Esophagus squamous epithelium (tissue), 5 donors: ENCODE results near the gene RSBN1. TPM values are rescaled to one million over a fixed set of nuclear protein-coding genes. Genes with fewer than 3 reads are reported as not detected.

Source experiments
- DNase-seq: peaks from one replicate; lab custom pipeline; 2025; lab: John Stamatoyannopoulos, UW
- H3K27ac ChIP-seq, 4 donors: fragments of 200-600 bp; sonication (generic); one replicate each; pipeline ENCODE4 v1.5.1; 2016 to 2019; ENCODE audit warnings: mild to moderate bottlenecking in 1 of 4
- H3K27me3 ChIP-seq, 4 donors: fragments of 200-600 bp; sonication (generic); 1 replicate in 3 of 4; 2 replicates in 1 of 4; pipeline versions ENCODE4 v1.5.1 to v1.6.0; 2017 to 2021; ENCODE audit warnings: antibody characterized with exemption in 1 of 4
- H3K36me3 ChIP-seq, 3 donors: fragments of 200-600 bp; sonication (generic); one replicate each; pipeline ENCODE4 v1.5.1; 2016 to 2019
- H3K4me1 ChIP-seq, 3 donors: fragments of 200-600 bp; sonication (generic); one replicate each; pipeline ENCODE4 v1.5.1; 2017 to 2019
- H3K4me3 ChIP-seq, 4 donors: fragments of 200-600 bp; sonication (generic); 1 replicate in 3 of 4; 2 replicates in 1 of 4; pipeline ENCODE4 v1.5.1; 2016 to 2019; ENCODE audit warnings: mild to moderate bottlenecking in 2 of 4, moderate library complexity in 1 of 4
- H3K9me3 ChIP-seq, 3 donors: fragments of 200-600 bp; sonication (generic); one replicate each; pipeline ENCODE4 v1.5.1; 2016 to 2019
- POLR2A ChIP-seq, 4 donors: fragments of 450-650 bp; IDR thresholded peaks; one replicate each; pipeline ENCODE4 v1.6.1; 2017; ENCODE audit warnings: antibody characterized with exemption in 4 of 4, mild to moderate bottlenecking in 4 of 4, moderate library complexity in 3 of 4
- WGBS, 2 donors: methylation state at CpG; one replicate each; pipeline ENCODE4 v1.1.5; 2018; 5-methylcytosine and 5-hydroxymethylcytosine counted together
- intact Hi-C: fragments of 100-400 bp; cut with DNase I; formaldehyde crosslinking; loops from one replicate; pipeline ENCODE4 v1.15.0; 2022
- total RNA-seq, 4 donors: library from RNA; depleted of rRNA; stranded (reverse); fragments of >200 nt; gene quantifications; one replicate each; pipeline ENCODE4 v1.1.0, GENCODE V29; 2016
- TF ChIP-seq, protein P1 (sequence below), 6 experiments: fragments of 450-650 bp in 4 of 6; fragments of 200-600 bp in 2 of 6; sonication (generic) in 2 of 6; IDR thresholded peaks; one replicate each; pipeline ENCODE4 v1.5.1; 2016 to 2019; ENCODE audit warnings: antibody characterized with exemption in 6 of 6, mild to moderate bottlenecking in 4 of 6, moderate library complexity in 4 of 6
- donor health status: DM: yes; HTN: yes; CAD: no.

Gene RSBN1
- total RNA-seq, 4 donors from 2014 or later: 8.0 to 18.7 (median 10.6) TPM

DNA sequence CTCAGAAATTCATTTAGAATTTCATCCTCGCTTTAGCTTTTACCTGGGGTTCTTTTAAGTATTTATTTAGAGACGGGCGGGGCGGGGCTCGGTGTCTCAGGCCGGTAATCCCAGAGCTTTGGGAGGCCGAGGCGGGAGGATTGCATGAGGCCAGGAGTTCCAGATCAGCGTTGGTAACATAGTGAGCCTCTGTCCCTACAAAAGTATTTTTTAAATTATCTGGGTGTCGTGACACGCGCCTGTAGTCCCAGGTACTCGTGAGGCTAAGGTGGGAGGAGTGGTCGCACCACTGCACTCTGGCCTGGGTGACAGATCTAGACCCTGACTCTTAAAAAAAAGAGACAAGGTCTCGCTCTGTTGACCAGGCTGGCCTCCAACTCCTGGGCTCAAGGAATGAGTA lies 942 bp upstream of the RSBN1 start:
- Histone ChIP-seq H3K27ac (peak overlapping the region in 1 of 4 donors; percentile 96), H3K4me3 (no peak overlapping the region), H3K4me1 (peaks cover 5 to 35% (median 12%) of the 10 kb centered on the region in 3 donors), H3K9me3 (no peaks in the 10 kb centered on the region), H3K36me3 (no peaks in the 10 kb centered on the region), H3K27me3 (no peaks in the 10 kb centered on the region)
- WGBS, 2 donors: 90 to 95% methylated on average over 15 of the region's 15 CpGs
- DNase-seq: no peak
- intact Hi-C loops: no loop called here
- TF ChIP-seq, protein P1, sequence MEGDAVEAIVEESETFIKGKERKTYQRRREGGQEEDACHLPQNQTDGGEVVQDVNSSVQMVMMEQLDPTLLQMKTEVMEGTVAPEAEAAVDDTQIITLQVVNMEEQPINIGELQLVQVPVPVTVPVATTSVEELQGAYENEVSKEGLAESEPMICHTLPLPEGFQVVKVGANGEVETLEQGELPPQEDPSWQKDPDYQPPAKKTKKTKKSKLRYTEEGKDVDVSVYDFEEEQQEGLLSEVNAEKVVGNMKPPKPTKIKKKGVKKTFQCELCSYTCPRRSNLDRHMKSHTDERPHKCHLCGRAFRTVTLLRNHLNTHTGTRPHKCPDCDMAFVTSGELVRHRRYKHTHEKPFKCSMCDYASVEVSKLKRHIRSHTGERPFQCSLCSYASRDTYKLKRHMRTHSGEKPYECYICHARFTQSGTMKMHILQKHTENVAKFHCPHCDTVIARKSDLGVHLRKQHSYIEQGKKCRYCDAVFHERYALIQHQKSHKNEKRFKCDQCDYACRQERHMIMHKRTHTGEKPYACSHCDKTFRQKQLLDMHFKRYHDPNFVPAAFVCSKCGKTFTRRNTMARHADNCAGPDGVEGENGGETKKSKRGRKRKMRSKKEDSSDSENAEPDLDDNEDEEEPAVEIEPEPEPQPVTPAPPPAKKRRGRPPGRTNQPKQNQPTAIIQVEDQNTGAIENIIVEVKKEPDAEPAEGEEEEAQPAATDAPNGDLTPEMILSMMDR (IDR thresholded peaks at IDR 0.05): no peak
- TF ChIP-seq POLR2A (IDR thresholded peaks at IDR 0.05): no peak

DNA sequence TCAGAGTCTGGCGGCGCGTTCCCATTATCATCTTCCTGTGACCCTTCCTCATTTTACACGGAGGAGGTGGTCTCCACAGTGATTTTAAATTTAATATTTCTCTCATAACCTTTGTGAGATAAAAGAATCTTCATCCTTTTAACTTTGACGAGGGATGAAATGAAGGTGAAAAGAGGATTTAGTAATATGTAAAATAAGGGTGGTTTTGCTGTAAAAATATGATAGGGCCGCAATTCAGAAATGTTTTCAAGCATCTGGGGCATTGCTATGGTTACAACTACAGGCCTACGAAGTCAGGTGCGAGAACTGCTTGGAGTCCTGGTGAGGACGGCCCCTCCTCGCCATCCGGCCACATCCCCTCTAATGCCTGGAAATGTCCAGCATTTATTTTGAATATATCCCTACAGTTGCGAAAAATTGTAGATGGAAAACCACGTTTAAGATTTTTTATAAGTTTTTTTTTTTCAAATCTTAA lies 422 bp upstream of the RSBN1 start:
- H3K27me3 ChIP-seq: no peaks in the 10 kb centered on the region
- H3K27ac ChIP-seq: peak overlapping the region; percentile 96 to 97 (median 96)
- no peaks in the 10 kb centered on the region for H3K9me3 ChIP-seq
- no peaks in the 10 kb centered on the region for H3K36me3 ChIP-seq
- TF ChIP-seq, protein P1 (IDR thresholded peaks at IDR 0.05): peak in 2 of 6 experiments; percentile 0 to 1
- no peak for TF ChIP-seq POLR2A (IDR thresholded peaks at IDR 0.05)
- WGBS, 2 donors: 20 to 25% methylated on average over 13 of the region's 13 CpGs
- H3K4me3 ChIP-seq: peak overlapping the region; percentile 70 to 94 (median 88)
- intact Hi-C loops: no loop called here
- H3K4me1 ChIP-seq: peaks cover 5 to 40% (median 14%) of the 10 kb centered on the region in 3 donors
- DNase-seq: no peak

DNA sequence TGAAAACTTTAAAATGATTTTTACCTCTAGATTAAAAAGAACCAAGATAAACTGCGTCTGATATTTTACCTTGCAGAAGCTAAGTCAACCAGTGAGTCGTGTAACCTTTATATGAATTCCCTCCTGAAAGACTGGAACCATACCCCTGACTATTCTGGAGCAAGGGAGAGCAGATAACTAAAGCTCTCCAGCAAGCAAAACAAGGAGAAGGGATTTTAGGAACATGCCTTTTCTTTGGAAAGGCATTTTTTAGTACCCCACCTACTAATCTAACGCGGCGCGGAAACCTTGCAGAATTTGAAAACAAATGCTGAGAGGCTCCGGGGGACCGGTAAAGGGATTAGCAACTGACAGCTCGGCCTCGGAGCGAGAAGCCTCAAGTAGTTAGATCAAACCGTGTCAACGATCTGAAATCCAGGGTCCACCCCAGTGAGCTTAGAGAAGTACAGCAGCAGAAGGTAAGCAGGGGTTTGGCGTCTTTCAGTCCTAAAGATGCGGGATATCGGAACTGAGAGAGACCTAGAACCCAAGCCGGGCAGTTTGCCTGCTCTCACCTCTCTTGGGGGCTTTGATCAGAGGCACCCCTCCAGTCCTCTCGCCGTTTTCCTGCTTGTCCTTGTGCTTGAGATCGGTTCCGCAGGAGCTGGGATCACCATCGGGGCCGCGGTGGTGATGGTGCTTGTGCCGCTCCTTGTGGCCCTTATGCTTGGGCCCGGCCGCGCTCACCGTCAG lies 954 bp downstream of the RSBN1 start:
- Histone ChIP-seq H3K4me3 (peak overlapping the region; percentile 70 to 94 (median 88)), H3K27ac (peak overlapping the region; percentile 96 to 97 (median 96)), H3K9me3 (no peaks in the 10 kb centered on the region), H3K36me3 (no peaks in the 10 kb centered on the region), H3K27me3 (no peaks in the 10 kb centered on the region), H3K4me1 (peaks cover 5 to 52% (median 16%) of the 10 kb centered on the region in 3 donors)
- intact Hi-C loops: no loop called here
- TF ChIP-seq, protein P1 (IDR thresholded peaks at IDR 0.05): no peak
- no peak for TF ChIP-seq POLR2A (IDR thresholded peaks at IDR 0.05)
- peak; percentile 18 for DNase-seq
- whole genome bisulfite sequencing, 2 donors: 0 to 2% methylated on average over 14 to 18 of the region's 29 CpGs

DNA sequence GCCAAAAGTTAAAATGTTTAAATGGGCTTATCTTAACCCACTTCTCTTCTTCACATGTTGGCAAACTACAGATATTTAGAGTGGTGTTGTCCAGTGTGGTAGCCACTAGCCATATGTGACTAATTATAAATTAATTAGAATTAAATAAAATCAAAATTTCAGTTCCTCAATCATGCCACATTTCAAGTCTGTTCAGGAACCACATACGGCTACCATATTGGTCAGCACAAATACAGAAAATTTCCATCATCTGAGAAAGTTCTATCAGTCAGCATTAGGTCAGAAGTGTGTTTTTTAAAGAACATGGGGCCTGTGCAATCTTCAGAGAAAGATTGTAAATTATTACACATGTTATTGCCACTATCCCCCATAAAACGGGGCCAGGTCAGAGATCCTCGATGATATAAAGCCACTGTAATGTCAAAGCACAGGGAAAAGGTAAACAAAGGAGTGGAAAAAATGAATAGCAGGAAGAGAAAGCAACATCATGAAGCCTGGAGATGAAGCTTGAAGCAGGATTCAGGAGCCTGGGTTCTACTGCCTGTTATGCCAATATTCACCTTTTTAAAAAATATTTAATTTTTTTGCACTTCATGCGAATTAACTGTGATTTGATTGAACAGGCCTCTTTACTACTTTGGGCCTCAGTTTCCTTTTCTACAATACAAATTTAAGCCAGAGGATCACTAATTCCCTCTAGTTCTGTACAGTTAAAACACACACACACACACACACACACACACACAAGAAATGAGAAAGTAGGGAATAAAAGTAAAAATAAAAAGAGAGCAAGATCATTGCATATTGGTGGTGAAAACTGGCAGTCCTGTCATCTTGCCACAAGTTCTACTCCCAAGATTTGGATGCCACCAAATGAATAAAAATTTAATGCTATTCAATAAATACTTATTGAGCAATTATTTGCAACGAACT lies 2.3 kb downstream of the RSBN1 start:
- intact Hi-C loops: no loop called here
- Histone ChIP-seq H3K27ac (peak overlapping the region in 1 of 4 donors; percentile 97), H3K27me3 (no peaks in the 10 kb centered on the region), H3K4me1 (peaks cover 5 to 66% (median 25%) of the 10 kb centered on the region in 3 donors), H3K4me3 (peak overlapping the region in 3 of 4 donors; percentile 70 to 89 (median 87)), H3K36me3 (no peaks in the 10 kb centered on the region), H3K9me3 (no peaks in the 10 kb centered on the region)
- WGBS, 2 donors: 34 to 39% methylated on average over 5 of the region's 5 CpGs
- no peak for DNase-seq
- no peak for TF ChIP-seq POLR2A (IDR thresholded peaks at IDR 0.05)
- TF ChIP-seq, protein P1 (IDR thresholded peaks at IDR 0.05): no peak
